ENCODE measurements around the gene PTGDR2. TPM values are rescaled to one million over a fixed set of nuclear protein-coding genes. Genes with fewer than 3 reads are reported as not detected.

PTGDR2 gene
- total RNA-seq, 1 experiment from 2014 or later: 0.12 TPM

GRCh38 chr11:60879971-60880588 lies 24.3 kb upstream of the PTGDR2 start (continued):
- TF ChIP-seq, protein P1, sequence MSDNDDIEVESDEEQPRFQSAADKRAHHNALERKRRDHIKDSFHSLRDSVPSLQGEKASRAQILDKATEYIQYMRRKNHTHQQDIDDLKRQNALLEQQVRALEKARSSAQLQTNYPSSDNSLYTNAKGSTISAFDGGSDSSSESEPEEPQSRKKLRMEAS (IDR thresholded peaks at IDR 0.05): no peak

DNA sequence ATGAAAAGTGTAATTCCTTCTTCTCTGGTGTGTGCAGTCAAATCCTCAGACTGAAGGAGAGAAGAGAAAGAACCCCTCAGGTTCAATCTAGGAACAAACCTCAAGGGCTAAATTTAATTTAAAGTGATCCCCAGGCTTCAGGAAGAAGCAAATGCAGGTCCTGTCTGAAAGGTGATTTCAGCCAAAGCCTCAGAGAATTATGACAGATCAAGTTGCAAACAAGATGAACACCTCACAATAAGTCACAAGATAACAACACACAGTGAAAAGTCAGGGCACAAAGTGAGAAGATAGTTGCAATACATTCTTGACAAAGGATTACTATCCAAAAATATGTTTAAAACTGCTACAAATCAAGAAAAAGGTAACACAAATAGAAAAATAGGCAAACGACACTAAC lies 23.4 kb upstream of the PTGDR2 start:
- Histone ChIP-seq H2AFZ (ENCODE audit: low read depth, low read length, poor library complexity, severe bottlenecking) (no peak overlapping the region), H3K4me2 (ENCODE audit: low read length) (no peak overlapping the region), H3K4me3 (replicated peaks in 1 of 2; ENCODE audit: low read depth in 1 of 2, low read length in 2 of 2) (no peak overlapping the region), H3K79me2 (ENCODE audit: insufficient read depth, low read length) (no peaks in the 10 kb centered on the region), H3K27me3 (ENCODE audit: insufficient read depth, low read length) (no peaks in the 10 kb centered on the region), H3K9me3 (ENCODE audit: control insufficient read depth in 1 of 2, insufficient read depth in 1 of 2, low read depth in 1 of 2, low read length in 2 of 2) (no peaks in the 10 kb centered on the region), H3K27ac (ENCODE audit: low read depth, low read length) (no peak overlapping the region), H3K4me1 (ENCODE audit: control insufficient read depth in 1 of 2, insufficient read depth in 2 of 2, low read length in 2 of 2) (no peaks in the 10 kb centered on the region), H3K36me3 (ENCODE audit: control insufficient read depth in 1 of 2, insufficient read depth in 2 of 2, low read length in 2 of 2) (peaks cover 4 to 5% of the 10 kb centered on the region in 2 experiments; a peak in 2 of 4 replicates), H3K9me2 (ENCODE audit: insufficient read depth) (no peaks in the 10 kb centered on the region), H3K9ac (ENCODE audit: low read length) (no peak overlapping the region), H4K20me1 (ENCODE audit: insufficient read depth) (no peaks in the 10 kb centered on the region)
- ChIA-PET RAD21 (ENCODE audit: low non-redundant PET in 1 of 2, low total read pairs in 2 of 2, uncharacterized antibody in 2 of 2, unreplicated experiment in 2 of 2) (no interaction called here), POLR2A (no interaction called here), CTCF (no interaction called here)
- TF ChIP-seq POLR2A (IDR thresholded peaks at IDR 0.05; ENCODE audit: borderline replicate concordance, extremely low read depth, insufficient read depth, insufficient read length): no peak
- no peak for TF ChIP-seq FOSL1 (IDR thresholded peaks at IDR 0.05; ENCODE audit: low read depth)
- no peak for TF ChIP-seq ELF1 (IDR thresholded peaks at IDR 0.05; ENCODE audit: borderline replicate concordance, low read depth)
- no peak for TF ChIP-seq RAD21 (IDR thresholded peaks at IDR 0.05; ENCODE audit: low read depth)
- TF ChIP-seq TCF7L2 (IDR thresholded peaks at IDR 0.05; ENCODE audit: borderline replicate concordance, extremely low read depth, insufficient read depth, insufficient read length): no peak
- no peak for TF ChIP-seq YY1 (IDR thresholded peaks at IDR 0.05; ENCODE audit: extremely low read depth, insufficient replicate concordance, low read depth, low read length)
- TF ChIP-seq CBX3 (IDR thresholded peaks at IDR 0.05; ENCODE audit: low read depth): no peak
- no peak for TF ChIP-seq ATF3 (IDR thresholded peaks at IDR 0.05)
- no peak for TF ChIP-seq SIN3A (IDR thresholded peaks at IDR 0.05; ENCODE audit: low read depth)
- TF ChIP-seq ZBTB33 (IDR thresholded peaks at IDR 0.05; ENCODE audit: extremely low read depth, insufficient replicate concordance, low read length): no peak
- no TSS peak for BruUV-seq (replicated peaks)
- intact Hi-C loops (cut with micrococcal nuclease): no loop called here
- no peak for DNase-seq (ENCODE audit: low read depth, low spot score)
- no peak for ATAC-seq

Measured in HCT116 (cell line).